HEK293 (cell line): ENCODE data around the gene CEP295NL.

Experiments
- CTCF ChIA-PET: fragments of 350-600 bp; formaldehyde crosslinking; extraction: SDS; loops from one replicate; lab custom pipeline; 2021; ENCODE audit warnings: antibody characterized with exemption; lab: Yijun Ruan, JAX
- POLR2A ChIA-PET: fragments of 300-600 bp; formaldehyde crosslinking; extraction: SDS; loops from one replicate; lab custom pipeline; 2020; ENCODE audit warnings: antibody characterized with exemption, inconsistent platforms; lab: Yijun Ruan, JAX
- H3K27ac ChIP-seq: fragments of 200-500 bp; sonication (Bioruptor generic); 2 replicates; pipeline ENCODE4 v1.5.1; 2014; ENCODE audit warnings: low read depth, low read length, control low read depth, inconsistent platforms; ENCODE audit errors: extremely low read depth
- H3K36me3 ChIP-seq, 2 experiments: fragments of 200-500 bp in 1 of 2; sonication (Bioruptor generic) in 1 of 2; 1 replicate in 1 of 2; 2 replicates in 1 of 2; pipeline ENCODE4 v1.5.1; 2014 to 2017; ENCODE audit warnings: inconsistent platforms in 2 of 2, low read length in 2 of 2; ENCODE audit not compliant: control insufficient read depth in 2 of 2, insufficient read depth in 1 of 2
- H3K4me1 ChIP-seq: fragments of 200-500 bp; sonication (Bioruptor generic); 2 replicates; pipeline ENCODE4 v1.5.1; 2014; ENCODE audit warnings: mild to moderate bottlenecking, low read length, inconsistent platforms; ENCODE audit not compliant: control insufficient read depth, insufficient read depth
- H3K4me3 ChIP-seq: 2 replicates; pipeline ENCODE4 v1.5.1; 2011; ENCODE audit warnings: low read depth, mild to moderate bottlenecking, control low read depth, low read length, moderate library complexity
- H3K9me3 ChIP-seq: fragments of 200-500 bp; sonication (Bioruptor generic); 2 replicates; pipeline ENCODE4 v1.5.1; 2014; ENCODE audit warnings: low read depth, low read length, inconsistent platforms; ENCODE audit not compliant: control insufficient read depth, insufficient read depth
- BCL11A ChIP-seq: fragments of 450-650 bp; formaldehyde crosslinking; IDR thresholded peaks from 2 replicates; pipeline ENCODE4 v1.5.1; 2016; ENCODE audit warnings: low read depth, missing biosample characterization, missing genetic modification characterization
- GLIS1 ChIP-seq: fragments of 450-650 bp; formaldehyde crosslinking; IDR thresholded peaks from 2 replicates; pipeline ENCODE4 v1.5.1; 2016; ENCODE audit warnings: missing biosample characterization, missing genetic modification characterization
- GLIS2 ChIP-seq: fragments of 450-650 bp; formaldehyde crosslinking; IDR thresholded peaks from 2 replicates; pipeline ENCODE4 v1.5.1; 2016; ENCODE audit warnings: missing biosample characterization, missing genetic modification characterization
- OSR2 ChIP-seq: fragments of 450-650 bp; formaldehyde crosslinking; IDR thresholded peaks from 2 replicates; pipeline ENCODE4 v1.5.1; 2016; ENCODE audit warnings: missing biosample characterization, missing genetic modification characterization
- PRDM1 ChIP-seq: fragments of 450-650 bp; formaldehyde crosslinking; IDR thresholded peaks from 2 replicates; pipeline ENCODE4; 2016; ENCODE audit warnings: missing biosample characterization, missing genetic modification characterization
- RBAK ChIP-seq: fragments of 450-650 bp; formaldehyde crosslinking; IDR thresholded peaks from 2 replicates; pipeline ENCODE4 v1.5.1; 2016; ENCODE audit warnings: missing biosample characterization, missing genetic modification characterization
- SCRT1 ChIP-seq: fragments of 450-650 bp; formaldehyde crosslinking; IDR thresholded peaks from 2 replicates; pipeline ENCODE4 v1.5.1; 2016; ENCODE audit warnings: missing biosample characterization, missing genetic modification characterization, borderline replicate concordance
- SCRT2 ChIP-seq: fragments of 450-650 bp; formaldehyde crosslinking; IDR thresholded peaks from 2 replicates; pipeline ENCODE4 v1.5.1; 2016; ENCODE audit warnings: missing biosample characterization, missing genetic modification characterization
- SETDB1 ChIP-seq: IDR thresholded peaks from one replicate; pipeline ENCODE4 v1.6.1; 2017; ENCODE audit warnings: mild to moderate bottlenecking, low read length, moderate library complexity, mixed read lengths; ENCODE audit not compliant: insufficient read length
- SP2 ChIP-seq: fragments of 450-650 bp; formaldehyde crosslinking; IDR thresholded peaks from 2 replicates; pipeline ENCODE4 v1.5.1; 2016; ENCODE audit warnings: missing biosample characterization, missing genetic modification characterization
- SP7 ChIP-seq: fragments of 450-650 bp; formaldehyde crosslinking; IDR thresholded peaks from 2 replicates; pipeline ENCODE4 v1.5.1; 2016; ENCODE audit warnings: missing biosample characterization, missing genetic modification characterization
- ZBTB8A ChIP-seq: fragments of 450-650 bp; formaldehyde crosslinking; IDR thresholded peaks from 2 replicates; pipeline ENCODE4 v1.5.1; 2016; ENCODE audit warnings: missing biosample characterization, missing genetic modification characterization
- ZNF114 ChIP-seq: fragments of 450-650 bp; formaldehyde crosslinking; IDR thresholded peaks from 2 replicates; pipeline ENCODE4 v1.5.0; 2017; ENCODE audit warnings: missing biosample characterization, missing genetic modification characterization
- ZNF121 ChIP-seq: fragments of 450-650 bp; formaldehyde crosslinking; IDR thresholded peaks from 2 replicates; pipeline ENCODE4 v1.5.1; 2016; ENCODE audit warnings: missing biosample characterization, missing genetic modification characterization
- ZNF133 ChIP-seq: fragments of 450-650 bp; formaldehyde crosslinking; IDR thresholded peaks from 2 replicates; pipeline ENCODE4 v1.5.1; 2016; ENCODE audit warnings: missing biosample characterization, missing genetic modification characterization
- ZNF394 ChIP-seq: fragments of 450-650 bp; formaldehyde crosslinking; IDR thresholded peaks from 2 replicates; pipeline ENCODE4 v1.5.1; 2016; ENCODE audit warnings: missing biosample characterization, missing genetic modification characterization, mild to moderate bottlenecking, moderate library complexity, borderline replicate concordance
- ZNF514 ChIP-seq: fragments of 450-650 bp; formaldehyde crosslinking; IDR thresholded peaks from 2 replicates; pipeline ENCODE4 v1.5.1; 2016; ENCODE audit warnings: missing biosample characterization, missing genetic modification characterization
- ZNF529 ChIP-seq: fragments of 450-650 bp; formaldehyde crosslinking; IDR thresholded peaks from 2 replicates; pipeline ENCODE4 v1.5.1; 2017; ENCODE audit warnings: missing genetic modification characterization, missing biosample characterization; ENCODE audit not compliant: insufficient replicate concordance
- ZNF660 ChIP-seq: fragments of 450-650 bp; IDR thresholded peaks from 2 replicates; pipeline ENCODE4 v1.5.1; 2018; ENCODE audit warnings: missing biosample characterization, mild to moderate bottlenecking, missing genetic modification characterization
- ZSCAN16 ChIP-seq: fragments of 450-650 bp; formaldehyde crosslinking; IDR thresholded peaks from 2 replicates; pipeline ENCODE4 v1.5.1; 2016; ENCODE audit warnings: missing biosample characterization, missing genetic modification characterization
- TF ChIP-seq, protein P1 (sequence below): fragments of 450-650 bp; formaldehyde crosslinking; IDR thresholded peaks from 2 replicates; pipeline ENCODE4 v1.5.1; 2016; ENCODE audit warnings: missing biosample characterization, missing genetic modification characterization, low read depth
- TF ChIP-seq, protein P2 (sequence below): fragments of 450-650 bp; formaldehyde crosslinking; IDR thresholded peaks from 2 replicates; pipeline ENCODE4 v1.5.1; 2016; ENCODE audit warnings: missing biosample characterization, missing genetic modification characterization
- TF ChIP-seq, protein P3 (sequence below): fragments of 450-650 bp; formaldehyde crosslinking; IDR thresholded peaks from 2 replicates; pipeline ENCODE4 v1.5.1; 2016; ENCODE audit warnings: missing biosample characterization, missing genetic modification characterization
- TF ChIP-seq, protein P4 (sequence below): fragments of 450-650 bp; formaldehyde crosslinking; IDR thresholded peaks from 2 replicates; pipeline ENCODE4 v1.5.1; 2016; ENCODE audit warnings: missing biosample characterization, missing genetic modification characterization
- TF ChIP-seq, protein P5 (sequence below): fragments of 450-650 bp; formaldehyde crosslinking; IDR thresholded peaks from 2 replicates; pipeline ENCODE4 v1.5.1; 2016; ENCODE audit warnings: missing biosample characterization, missing genetic modification characterization

Gene CEP295NL

DNA sequence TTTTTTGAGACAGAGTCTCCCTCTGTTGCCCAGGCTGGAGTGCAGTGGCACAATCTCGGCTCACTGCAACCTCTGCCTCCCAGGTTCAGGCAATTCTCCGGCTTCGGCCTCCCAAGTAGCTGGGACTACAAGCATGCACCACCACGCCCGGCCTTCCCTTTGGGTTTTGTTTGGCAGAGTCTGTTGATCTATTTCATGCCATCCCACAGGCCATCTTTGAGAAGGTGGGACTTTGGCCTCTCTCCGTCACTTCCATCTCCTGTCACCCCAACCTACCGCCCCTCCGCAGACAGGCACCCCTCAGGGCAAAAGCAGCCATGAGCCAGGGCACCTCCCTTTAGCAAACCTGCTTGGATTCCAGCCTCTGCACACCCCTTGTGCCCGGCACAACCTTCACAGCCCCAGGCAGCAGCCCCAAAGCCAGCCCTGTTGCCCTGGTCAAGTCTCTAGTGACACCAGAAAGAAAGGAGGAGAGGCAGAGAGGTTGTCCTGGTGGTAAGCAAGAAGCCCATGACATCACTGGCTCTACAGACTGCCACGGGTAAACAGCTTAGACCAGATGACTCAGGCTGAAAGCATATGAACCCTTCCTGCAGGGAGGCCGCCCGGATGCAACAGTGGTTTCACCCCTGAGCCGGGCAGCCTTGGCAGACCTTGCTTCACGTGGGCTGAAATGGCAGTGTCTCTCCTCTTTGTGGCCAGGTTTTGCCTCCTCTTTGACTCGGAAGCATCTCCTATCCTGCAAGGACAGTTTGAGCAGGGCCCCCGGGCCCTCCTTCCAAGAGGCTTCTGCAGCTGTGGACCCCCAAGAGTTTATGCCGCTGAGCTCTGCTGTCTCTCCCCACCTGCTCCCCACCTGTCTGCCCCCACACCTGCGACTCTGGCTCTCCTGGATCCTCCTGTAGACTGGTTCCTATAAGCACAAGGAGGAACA lies 30.3 kb upstream of the CEP295NL start:
- Histone ChIP-seq H3K4me3 (no peak overlapping the region), H3K36me3 (no peaks in the 10 kb centered on the region), H3K27ac (peak overlapping the region; percentile 7; the same call in 1 of the 2 replicates), H3K4me1 (peaks cover 23% of the 10 kb centered on the region), H3K9me3 (no peaks in the 10 kb centered on the region)
- ChIA-PET CTCF (interaction anchor here (0.7 to 1.7 kb wide), 3 partner anchors 27 to 60 kb away, joined by 3 to 7 read pairs (median 4); no protein-coding TSS in a partner anchor), POLR2A (interaction anchor here (0.6 to 1.7 kb wide), 5 partner anchors 9 to 43 kb away, joined by 3 to 8 read pairs (median 3); partner anchors contain the start of gene TIMP2)
- no peak for TF ChIP-seq ZNF114
- no peak for TF ChIP-seq SP2
- TF ChIP-seq ZBTB8A, result 0 out of 2 replicates have a peak, but pooled peaks have one; percentile 18
- no peak for TF ChIP-seq ZNF133 (tag by site-specific recombination)
- 0 out of 2 replicates have a peak, but pooled peaks have one; percentile 13 for TF ChIP-seq OSR2 (tag by site-specific recombination)
- peak; percentile 49 for TF ChIP-seq GLIS1 (tag by site-specific recombination)
- TF ChIP-seq, protein P1, sequence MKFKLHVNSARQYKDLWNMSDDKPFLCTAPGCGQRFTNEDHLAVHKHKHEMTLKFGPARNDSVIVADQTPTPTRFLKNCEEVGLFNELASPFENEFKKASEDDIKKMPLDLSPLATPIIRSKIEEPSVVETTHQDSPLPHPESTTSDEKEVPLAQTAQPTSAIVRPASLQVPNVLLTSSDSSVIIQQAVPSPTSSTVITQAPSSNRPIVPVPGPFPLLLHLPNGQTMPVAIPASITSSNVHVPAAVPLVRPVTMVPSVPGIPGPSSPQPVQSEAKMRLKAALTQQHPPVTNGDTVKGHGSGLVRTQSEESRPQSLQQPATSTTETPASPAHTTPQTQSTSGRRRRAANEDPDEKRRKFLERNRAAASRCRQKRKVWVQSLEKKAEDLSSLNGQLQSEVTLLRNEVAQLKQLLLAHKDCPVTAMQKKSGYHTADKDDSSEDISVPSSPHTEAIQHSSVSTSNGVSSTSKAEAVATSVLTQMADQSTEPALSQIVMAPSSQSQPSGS (tag by site-specific recombination), result peak; percentile 89
- TF ChIP-seq ZNF514 (tag by site-specific recombination), result no peak
- TF ChIP-seq SETDB1, result no peak
- TF ChIP-seq, protein P2, sequence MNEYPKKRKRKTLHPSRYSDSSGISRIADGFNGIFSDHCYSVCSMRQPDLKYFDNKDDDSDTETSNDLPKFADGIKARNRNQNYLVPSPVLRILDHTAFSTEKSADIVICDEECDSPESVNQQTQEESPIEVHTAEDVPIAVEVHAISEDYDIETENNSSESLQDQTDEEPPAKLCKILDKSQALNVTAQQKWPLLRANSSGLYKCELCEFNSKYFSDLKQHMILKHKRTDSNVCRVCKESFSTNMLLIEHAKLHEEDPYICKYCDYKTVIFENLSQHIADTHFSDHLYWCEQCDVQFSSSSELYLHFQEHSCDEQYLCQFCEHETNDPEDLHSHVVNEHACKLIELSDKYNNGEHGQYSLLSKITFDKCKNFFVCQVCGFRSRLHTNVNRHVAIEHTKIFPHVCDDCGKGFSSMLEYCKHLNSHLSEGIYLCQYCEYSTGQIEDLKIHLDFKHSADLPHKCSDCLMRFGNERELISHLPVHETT, result 0 out of 2 replicates have a peak, but pooled peaks have one; percentile 53
- TF ChIP-seq, protein P3, sequence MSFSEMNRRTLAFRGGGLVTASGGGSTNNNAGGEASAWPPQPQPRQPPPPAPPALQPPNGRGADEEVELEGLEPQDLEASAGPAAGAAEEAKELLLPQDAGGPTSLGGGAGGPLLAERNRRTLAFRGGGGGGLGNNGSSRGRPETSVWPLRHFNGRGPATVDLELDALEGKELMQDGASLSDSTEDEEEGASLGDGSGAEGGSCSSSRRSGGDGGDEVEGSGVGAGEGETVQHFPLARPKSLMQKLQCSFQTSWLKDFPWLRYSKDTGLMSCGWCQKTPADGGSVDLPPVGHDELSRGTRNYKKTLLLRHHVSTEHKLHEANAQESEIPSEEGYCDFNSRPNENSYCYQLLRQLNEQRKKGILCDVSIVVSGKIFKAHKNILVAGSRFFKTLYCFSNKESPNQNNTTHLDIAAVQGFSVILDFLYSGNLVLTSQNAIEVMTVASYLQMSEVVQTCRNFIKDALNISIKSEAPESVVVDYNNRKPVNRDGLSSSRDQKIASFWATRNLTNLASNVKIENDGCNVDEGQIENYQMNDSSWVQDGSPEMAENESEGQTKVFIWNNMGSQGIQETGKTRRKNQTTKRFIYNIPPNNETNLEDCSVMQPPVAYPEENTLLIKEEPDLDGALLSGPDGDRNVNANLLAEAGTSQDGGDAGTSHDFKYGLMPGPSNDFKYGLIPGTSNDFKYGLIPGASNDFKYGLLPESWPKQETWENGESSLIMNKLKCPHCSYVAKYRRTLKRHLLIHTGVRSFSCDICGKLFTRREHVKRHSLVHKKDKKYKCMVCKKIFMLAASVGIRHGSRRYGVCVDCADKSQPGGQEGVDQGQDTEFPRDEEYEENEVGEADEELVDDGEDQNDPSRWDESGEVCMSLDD (tag by site-specific recombination), result peak; percentile 32
- TF ChIP-seq, protein P4, sequence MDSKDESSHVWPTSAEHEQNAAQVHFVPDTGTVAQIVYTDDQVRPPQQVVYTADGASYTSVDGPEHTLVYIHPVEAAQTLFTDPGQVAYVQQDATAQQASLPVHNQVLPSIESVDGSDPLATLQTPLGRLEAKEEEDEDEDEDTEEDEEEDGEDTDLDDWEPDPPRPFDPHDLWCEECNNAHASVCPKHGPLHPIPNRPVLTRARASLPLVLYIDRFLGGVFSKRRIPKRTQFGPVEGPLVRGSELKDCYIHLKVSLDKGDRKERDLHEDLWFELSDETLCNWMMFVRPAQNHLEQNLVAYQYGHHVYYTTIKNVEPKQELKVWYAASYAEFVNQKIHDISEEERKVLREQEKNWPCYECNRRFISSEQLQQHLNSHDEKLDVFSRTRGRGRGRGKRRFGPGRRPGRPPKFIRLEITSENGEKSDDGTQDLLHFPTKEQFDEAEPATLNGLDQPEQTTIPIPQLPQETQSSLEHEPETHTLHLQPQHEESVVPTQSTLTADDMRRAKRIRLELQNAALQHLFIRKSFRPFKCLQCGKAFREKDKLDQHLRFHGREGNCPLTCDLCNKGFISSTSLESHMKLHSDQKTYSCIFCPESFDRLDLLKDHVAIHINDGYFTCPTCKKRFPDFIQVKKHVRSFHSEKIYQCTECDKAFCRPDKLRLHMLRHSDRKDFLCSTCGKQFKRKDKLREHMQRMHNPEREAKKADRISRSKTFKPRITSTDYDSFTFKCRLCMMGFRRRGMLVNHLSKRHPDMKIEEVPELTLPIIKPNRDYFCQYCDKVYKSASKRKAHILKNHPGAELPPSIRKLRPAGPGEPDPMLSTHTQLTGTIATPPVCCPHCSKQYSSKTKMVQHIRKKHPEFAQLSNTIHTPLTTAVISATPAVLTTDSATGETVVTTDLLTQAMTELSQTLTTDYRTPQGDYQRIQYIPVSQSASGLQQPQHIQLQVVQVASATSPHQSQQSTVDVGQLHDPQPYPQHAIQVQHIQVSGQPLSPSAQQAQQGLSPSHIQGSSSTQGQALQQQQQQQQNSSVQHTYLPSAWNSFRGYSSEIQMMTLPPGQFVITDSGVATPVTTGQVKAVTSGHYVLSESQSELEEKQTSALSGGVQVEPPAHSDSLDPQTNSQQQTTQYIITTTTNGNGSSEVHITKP, result peak; percentile 93
- TF ChIP-seq ZNF121 (tag by site-specific recombination), result no peak
- no peak for TF ChIP-seq ZNF529 (tag by site-specific recombination)
- no peak for TF ChIP-seq RBAK (tag by site-specific recombination)
- peak; percentile 84; the same call in 1 of the 2 replicates for TF ChIP-seq ZNF660 (tag by site-specific recombination)
- no peak for TF ChIP-seq ZNF394 (tag by site-specific recombination)
- peak; percentile 96 for TF ChIP-seq SCRT2
- TF ChIP-seq SCRT1 (tag by site-specific recombination), result peak; percentile 16; the same call in 1 of the 2 replicates
- TF ChIP-seq GLIS2 (tag by site-specific recombination), result peak; percentile 48
- peak; percentile 48; the same call in 1 of the 2 replicates for TF ChIP-seq BCL11A (tag by site-specific recombination)
- peak; percentile 80 for TF ChIP-seq SP7
- no peak for TF ChIP-seq ZSCAN16 (tag by site-specific recombination)
- peak; percentile 70 for TF ChIP-seq PRDM1 (tag by site-specific recombination)
- TF ChIP-seq, protein P5, sequence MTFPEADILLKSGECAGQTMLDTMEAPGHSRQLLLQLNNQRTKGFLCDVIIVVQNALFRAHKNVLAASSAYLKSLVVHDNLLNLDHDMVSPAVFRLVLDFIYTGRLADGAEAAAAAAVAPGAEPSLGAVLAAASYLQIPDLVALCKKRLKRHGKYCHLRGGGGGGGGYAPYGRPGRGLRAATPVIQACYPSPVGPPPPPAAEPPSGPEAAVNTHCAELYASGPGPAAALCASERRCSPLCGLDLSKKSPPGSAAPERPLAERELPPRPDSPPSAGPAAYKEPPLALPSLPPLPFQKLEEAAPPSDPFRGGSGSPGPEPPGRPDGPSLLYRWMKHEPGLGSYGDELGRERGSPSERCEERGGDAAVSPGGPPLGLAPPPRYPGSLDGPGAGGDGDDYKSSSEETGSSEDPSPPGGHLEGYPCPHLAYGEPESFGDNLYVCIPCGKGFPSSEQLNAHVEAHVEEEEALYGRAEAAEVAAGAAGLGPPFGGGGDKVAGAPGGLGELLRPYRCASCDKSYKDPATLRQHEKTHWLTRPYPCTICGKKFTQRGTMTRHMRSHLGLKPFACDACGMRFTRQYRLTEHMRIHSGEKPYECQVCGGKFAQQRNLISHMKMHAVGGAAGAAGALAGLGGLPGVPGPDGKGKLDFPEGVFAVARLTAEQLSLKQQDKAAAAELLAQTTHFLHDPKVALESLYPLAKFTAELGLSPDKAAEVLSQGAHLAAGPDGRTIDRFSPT (tag by site-specific recombination), result 0 out of 2 replicates have a peak, but pooled peaks have one; percentile 68
